Stimulated activated CD4-positive, alpha-beta T cell treated with anti-CD3 and anti-CD28 coated beads, Interleukin-4, amount 100 ng/mL, for 1 hour (primary cell): Measurements from ENCODE around the gene ADAMTSL4.
"Not testable (repeated sequence)": the region's sequence is repeated elsewhere in the genome, so short reads cannot be mapped to it uniquely, and the experiment has no call there.

Experiments
- DNase-seq: peaks from one replicate; pipeline ENCODE4 v3.0.0-alpha.2; 2020

The ADAMTSL4 gene

DNA sequence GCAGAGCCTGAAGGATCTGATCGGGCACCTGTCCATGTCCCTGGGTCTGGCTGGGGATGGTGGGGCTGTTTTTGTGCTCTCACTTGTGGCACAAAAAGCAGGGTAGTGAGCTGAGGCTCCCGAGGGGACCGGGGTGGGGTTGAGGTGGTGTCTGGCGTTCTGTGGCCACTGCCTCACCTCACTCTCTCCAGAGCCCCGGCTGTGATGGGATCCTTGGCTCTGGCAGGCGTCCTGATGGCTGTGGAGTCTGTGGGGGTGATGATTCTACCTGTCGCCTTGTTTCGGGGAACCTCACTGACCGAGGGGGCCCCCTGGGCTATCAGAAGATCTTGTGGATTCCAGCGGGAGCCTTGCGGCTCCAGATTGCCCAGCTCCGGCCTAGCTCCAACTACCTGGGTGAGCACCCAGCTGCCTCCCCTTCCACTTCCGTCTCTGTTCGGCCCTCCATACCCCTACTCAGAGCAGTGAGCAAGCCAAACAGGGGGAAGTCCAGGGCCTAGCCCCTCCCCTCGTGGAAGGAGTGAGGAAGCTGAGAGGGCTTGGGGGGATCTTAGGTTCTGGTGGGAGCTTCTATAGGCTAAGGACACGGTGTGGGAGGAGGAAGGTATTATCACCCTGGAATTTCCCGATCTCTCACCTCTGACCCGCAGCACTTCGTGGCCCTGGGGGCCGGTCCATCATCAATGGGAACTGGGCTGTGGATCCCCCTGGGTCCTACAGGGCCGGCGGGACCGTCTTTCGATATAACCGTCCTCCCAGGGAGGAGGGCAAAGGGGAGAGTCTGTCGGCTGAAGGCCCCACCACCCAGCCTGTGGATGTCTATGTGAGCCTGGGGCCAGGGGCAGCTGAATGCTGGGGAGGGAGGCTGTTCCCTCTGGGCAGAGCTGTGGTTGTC lies 7.0 kb downstream of the ADAMTSL4 start:
- DNase-seq: no peak

- DNase-seq: no peak
Observed at GRCh38 chr1:150557065-150557600, 7.9 kb downstream of the ADAMTSL4 start.

DNA sequence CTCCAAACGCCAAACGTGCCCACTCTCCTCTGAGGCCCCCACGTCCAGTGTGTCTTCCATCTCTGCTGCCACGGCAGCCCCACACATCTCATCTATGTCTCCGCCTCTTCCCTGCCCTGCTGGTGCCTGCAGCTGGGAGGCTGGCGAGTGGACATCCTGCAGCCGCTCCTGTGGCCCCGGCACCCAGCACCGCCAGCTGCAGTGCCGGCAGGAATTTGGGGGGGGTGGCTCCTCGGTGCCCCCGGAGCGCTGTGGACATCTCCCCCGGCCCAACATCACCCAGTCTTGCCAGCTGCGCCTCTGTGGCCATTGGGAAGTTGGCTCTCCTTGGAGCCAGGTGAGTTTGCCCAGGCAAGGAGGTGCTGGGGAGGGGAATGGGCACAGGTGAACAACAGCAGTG lies 8.6 kb downstream of the ADAMTSL4 start:
- DNase-seq: no peak

DNA sequence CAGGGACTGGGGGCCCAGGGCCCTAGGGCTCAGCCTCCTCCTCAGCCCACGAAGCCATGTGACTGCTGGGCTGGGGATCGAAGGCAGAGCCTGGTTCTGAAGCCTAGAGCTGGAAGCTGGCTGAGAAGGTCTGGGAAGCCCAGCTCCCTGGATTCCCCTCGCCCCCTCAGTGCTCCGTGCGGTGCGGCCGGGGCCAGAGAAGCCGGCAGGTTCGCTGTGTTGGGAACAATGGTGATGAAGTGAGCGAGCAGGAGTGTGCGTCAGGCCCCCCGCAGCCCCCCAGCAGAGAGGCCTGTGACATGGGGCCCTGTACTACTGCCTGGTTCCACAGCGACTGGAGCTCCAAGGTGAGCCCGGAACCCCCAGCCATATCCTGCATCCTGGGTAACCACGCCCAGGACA lies 9.1 kb downstream of the ADAMTSL4 start:
- no peak for DNase-seq

- DNase-seq: no peak
Observed at GRCh38 chr1:150558761-150559655, 9.8 kb downstream of the ADAMTSL4 start.

DNA sequence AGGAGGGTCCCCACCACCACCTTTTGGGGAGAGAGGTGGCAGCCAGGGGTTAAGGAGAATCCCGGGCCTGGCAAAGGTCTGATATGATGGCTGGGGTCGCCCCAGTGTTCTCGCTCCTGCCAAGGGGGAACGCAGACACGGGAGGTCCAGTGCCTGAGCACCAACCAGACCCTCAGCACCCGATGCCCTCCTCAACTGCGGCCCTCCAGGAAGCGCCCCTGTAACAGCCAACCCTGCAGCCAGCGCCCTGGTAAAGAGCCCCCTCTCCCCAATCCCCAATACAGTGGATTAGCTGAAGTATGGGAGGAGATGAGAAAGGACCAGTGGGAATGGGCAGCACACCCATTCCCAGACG lies 10.4 kb downstream of the ADAMTSL4 start:
- no peak for DNase-seq

DNA sequence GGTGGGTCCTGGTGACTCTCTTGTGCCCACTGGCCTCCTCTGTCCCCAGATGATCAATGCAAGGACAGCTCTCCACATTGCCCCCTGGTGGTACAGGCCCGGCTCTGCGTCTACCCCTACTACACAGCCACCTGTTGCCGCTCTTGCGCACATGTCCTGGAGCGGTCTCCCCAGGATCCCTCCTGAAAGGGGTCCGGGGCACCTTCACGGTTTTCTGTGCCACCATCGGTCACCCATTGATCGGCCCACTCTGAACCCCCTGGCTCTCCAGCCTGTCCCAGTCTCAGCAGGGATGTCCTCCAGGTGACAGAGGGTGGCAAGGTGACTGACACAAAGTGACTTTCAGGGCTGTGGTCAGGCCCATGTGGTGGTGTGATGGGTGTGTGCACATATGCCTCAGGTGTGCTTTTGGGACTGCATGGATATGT lies 10.8 kb downstream of the ADAMTSL4 start:
- DNase-seq: peak; percentile 72

DNA sequence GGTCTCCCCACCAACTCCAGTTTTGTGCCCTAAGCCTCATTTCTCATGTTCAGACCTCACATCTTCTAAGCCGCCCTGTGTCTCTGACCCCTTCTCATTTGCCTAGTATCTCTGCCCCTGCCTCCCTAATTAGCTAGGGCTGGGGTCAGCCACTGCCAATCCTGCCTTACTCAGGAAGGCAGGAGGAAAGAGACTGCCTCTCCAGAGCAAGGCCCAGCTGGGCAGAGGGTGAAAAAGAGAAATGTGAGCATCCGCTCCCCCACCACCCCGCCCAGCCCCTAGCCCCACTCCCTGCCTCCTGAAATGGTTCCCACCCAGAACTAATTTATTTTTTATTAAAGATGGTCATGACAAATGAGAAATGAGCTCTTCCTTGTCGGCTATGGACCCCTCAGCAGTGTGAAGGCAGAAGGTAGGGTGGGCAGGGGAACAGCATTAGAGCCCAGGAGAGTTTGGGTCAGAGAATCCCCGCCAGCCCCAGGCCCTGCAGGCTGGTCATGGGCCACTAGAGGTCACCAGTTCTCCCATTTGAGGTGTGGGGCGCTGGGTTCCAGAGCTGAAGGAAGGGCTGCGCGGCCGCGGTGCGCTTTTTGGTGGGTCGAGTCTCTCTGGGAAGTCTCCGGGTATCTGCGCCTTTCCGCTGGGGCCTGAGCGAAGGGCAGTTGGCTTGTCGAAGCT lies 11.5 kb downstream of the ADAMTSL4 start:
- peak; percentile 85 for DNase-seq

DNA sequence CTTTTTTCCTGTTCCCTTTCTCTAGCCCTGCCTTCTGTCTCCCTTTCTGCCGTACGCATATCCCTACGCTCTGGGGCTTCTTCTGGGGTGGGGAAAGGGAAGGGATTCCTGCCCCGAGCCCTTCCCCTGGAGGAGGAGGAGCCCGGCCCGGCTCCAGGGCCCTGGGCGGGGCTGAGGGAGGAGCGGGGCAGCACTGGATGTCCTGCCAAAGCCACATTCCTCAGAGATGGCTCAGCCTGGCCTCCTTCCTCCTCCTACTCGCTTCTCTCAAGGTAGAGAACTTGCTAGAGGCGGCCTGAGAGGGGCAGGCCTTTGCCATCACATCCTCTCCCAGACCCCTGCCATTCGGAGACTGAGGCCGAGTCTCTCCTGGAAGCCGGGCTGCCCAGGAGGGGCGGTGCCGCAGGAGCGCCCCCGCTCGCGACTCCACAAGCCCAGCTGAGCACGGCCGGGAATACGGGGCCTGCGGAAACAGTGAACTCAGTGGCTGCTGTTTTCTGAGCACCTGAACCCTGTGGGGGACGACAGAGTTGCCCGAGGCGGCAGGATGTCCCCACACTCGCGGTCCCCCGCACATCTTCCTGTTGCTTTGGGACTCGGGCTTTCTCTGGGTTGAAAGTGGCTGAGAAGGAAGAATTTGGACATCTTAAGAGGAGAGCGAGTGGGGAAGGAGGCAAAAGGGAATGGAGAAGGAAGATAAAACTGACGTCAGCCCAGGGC lies 12.2 kb downstream of the ADAMTSL4 start:
- DNase-seq: peak; percentile 59

GRCh38 chr1:150561974-150562445 lies 12.8 kb downstream of the ADAMTSL4 start:
- DNase-seq: peak; percentile 89

DNA sequence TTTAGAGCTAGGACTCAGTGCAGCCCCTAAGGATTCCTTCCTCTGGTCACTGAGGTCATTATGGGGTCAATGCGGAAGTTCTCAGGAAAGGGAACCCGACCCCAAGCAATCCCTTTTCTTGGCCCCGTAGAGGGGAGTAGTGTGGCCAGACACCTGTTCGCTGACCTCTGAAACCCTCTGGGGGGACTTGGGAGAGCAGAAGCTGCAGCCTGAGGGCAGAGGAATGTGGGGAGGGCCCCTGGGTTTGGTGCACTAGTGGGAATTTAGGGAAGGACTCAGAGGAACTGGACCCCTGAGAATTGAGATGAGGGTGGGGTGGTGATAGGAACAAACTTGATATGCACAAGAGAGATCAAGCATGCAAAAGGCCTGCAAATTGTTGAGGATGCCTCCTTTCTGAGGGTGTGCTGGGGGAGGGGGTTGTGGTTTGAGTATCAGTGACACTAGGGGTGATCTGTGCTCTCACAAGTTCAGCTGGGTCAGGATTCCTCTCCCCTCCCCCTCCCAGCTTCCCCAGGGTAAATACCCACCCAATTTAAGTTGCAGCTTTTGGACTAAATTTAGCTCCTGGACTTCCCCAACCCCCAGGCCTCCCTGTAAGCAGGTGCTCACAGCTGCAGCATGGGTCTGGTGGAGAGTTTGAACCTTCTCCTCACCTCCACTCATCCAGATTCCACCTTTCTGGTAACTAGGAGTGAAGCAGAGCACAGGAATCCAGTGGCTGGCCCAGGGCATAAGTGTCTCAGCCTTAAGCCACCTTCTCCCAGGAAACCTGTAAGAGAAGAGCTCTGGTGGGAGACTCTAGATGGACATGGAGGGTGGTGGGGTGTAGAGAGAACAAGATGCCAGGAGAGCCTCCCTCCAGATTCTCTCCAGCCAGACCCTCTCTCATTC lies 13.5 kb downstream of the ADAMTSL4 start:
- peak; percentile 73 for DNase-seq

- no peak for DNase-seq
Observed at GRCh38 chr1:150563340-150564038, 14.3 kb downstream of the ADAMTSL4 start.

DNA sequence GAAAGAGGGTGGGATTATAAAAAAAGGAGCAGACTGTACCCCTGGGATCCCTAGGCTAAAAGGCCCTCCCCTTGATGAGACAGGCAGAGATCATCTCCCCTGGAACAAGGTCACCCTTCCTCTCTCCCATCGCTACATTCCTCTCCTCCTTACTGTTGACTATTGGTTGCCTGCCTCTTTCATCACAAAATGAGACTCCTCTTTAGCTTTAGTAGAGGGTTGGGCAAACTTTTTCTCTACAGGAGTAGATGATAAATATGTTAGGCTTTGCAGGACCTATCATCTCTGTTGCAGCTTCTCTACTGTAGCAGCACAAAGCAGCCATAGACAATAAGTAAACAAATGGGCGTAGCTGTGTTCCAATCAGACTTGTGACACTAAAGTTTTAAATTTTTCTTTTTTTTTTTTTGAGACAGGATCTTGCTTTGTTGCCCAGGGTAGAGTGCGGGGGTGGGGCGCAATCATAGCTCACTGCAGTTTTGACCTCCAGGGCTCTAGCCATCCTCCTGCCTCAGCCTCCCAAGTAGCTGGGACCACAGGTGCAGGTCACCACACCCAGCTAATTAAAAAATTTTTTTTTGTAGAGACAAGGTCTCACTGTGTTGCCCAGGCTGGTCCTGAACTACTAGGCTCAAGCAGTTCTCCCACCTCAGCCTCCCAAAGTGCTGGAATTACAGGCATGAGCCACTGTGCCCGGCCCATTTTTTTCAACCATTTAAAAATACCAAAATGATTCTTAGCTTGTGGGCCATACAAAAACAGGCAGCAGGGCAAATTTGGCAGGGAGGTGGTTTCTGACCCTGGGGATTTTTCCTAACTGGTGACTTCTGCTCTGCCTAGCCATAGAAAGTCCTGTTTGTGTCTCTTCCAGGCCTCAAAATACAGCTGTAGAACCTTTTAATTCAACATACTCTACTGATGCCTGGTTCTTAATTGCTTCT lies 15.1 kb downstream of the ADAMTSL4 start:
- no peak for DNase-seq

DNA sequence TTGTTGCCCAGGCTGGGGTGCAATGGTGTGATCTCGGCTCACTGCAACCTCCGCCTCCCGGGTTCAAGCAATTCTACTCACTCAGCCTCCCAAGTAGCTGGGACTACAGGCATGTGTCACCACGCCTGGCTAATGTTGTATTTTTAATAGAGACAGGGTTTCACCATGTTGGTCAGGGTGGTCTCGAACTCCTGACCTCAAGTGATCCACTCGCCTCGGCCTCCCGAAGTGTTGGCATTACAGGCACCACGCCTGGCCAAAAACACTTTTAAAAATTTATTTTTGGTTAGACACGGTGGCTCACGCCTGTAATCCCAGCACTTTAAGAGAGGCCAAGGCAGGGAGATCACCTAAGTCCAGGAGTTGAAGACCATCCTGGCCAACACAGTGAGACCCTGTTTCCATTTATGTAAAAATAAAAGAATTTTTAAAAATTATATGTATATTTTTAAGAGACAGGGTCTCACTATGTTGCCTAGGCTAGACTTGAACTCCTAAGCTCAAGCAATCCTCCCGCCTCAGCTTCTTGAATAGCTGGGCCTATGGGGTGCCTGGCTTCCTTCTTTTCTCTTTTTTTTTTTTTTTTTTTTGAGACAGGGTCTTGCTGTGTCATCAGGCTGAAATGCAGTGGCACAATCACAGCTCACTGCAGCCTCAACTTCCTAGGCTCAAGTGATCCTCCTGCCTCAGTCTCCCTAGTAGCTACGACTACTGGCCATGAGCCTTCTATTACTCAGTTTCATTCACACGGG lies 16.2 kb downstream of the ADAMTSL4 start:
- not testable (repeated sequence) for DNase-seq

DNA sequence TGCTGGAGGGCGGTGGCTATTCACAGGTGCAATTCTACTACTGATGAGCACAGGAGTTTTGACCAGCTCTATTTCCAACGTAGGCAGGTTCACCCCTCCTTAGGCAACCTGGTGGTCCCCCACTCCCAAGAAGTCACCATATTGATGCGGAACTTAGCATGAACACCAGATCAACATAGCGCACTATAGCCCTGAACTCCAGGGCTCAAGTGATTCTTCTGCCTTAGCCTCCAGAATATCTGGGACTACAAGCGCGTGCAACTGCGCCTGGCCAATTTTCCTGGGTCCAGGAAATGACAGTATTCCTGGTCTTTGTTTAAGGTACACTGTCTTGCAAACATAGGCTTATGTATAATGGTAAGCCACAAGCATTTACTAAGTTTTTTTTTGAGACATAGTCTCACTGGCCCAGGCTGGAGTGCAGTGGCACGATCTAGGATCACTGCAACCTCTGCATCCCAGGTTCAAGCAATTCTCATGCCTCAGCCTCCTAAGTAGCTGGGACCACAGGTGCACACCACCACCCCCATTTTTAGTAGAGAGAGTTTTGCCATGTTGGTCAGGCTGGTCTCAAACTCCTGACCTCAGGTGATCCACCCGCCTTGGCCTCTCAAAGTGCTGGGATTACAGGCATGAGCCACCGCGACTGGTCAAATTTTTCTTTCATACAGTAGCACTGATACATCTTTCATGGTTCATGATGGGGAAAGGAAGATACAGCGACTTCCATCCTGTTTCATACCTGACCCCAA lies 17.6 kb downstream of the ADAMTSL4 start:
- DNase-seq: no peak

DNA sequence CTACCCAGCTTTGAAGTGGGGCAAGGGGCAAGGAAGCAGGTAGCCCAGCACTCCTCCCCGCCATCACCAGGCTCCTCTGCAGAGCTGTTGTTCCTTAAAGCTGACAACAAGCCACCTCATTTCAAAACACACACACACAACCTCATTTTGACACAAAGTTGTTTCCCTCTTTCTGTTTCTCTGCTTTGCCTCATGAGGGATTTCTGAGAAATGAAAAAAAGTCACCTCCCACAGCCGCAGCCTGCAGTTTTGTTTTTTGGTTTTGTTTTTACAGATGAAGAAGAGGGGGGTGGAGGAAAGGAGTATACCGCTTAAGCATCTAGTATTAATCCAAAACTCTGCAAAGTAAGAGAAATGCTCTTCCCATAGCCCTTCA lies 18.1 kb downstream of the ADAMTSL4 start:
- peak; percentile 48 for DNase-seq

DNA sequence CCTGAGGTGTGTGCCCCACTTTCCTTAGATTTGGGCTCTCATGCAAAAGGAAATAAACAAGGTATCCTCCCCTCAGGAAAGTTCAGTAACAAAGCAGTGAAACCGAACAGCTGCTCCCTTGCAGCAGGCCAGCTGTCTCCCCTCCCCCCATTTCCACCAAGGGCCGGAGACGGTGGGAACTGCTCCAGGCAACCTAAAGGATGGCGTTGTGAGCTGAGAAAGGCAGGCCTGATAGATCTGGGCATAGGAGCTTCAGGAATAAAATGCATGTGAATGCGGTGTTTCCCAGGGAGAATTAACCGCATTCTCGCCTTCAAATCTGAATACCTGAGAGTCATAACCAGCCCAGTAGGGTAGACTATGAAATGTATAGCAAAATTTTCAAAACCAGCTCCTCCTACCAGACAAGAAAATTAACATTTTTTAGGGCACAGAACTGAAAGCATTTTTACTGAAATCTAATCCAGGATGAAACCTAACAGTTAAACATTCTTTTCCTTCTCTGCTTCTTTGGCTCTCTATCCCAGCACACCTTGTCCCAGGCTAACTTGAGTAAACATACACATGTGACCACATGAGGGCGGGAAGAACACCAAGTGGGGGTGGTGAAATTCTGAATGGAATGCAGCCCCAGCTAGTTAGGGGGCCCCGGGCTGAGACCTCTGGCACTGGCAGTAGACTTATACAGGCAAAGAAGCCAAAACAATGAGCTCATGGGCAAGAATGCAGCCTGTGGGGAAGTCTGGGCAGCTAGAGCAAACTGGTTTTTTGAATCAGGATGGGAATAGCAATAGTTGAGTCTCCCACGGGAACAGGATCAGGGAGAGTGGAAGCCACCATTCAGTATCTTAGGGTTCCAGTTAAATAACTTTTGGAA lies 18.7 kb downstream of the ADAMTSL4 start:
- DNase-seq: peak; percentile 52
